ENCODE measurements around the gene MEI4. TPM values are rescaled to one million over a fixed set of nuclear protein-coding genes. Genes with fewer than 3 reads are reported as not detected.

MEI4 gene
- total and polyA plus RNA-seq, 2 of the 4 experiments (the other 2 are of a cell fraction): not detected

- no TSS peak for BruUV-seq (replicated peaks)
- no peak for TF ChIP-seq CTCF (conservative IDR thresholded peaks at IDR 0.05; ENCODE audit: low read depth, low read length)
- TF ChIP-seq MAFK (IDR thresholded peaks at IDR 0.05; ENCODE audit: low read depth, low read length): peak; percentile 34; the same call in 1 of the 2 replicates
- H3K9ac ChIP-seq (ENCODE audit: low read depth, low read length): no peak overlapping the region
- in situ Hi-C loops (cut with MboI; ENCODE audit: low sequenced_read_pairs): no loop called here
- no peak for DNase-seq
- no peak overlapping the region for H2AK9ac ChIP-seq (replicated peaks; ENCODE audit: low read depth, low read length, poor library complexity)
- H2BK5ac ChIP-seq (ENCODE audit: low read depth, low read length, poor library complexity, severe bottlenecking): no peak overlapping the region
- no peak overlapping the region for H2BK20ac ChIP-seq (ENCODE audit: low read depth, low read length)
- no peak overlapping the region for H3K23ac ChIP-seq (ENCODE audit: low read depth, low read length)
- ChIA-PET CTCF (no interaction called here), POLR2A (ENCODE audit: unreplicated experiment) (no interaction called here)
- no peaks in the 10 kb centered on the region for H3K27me3 ChIP-seq (ENCODE audit: control insufficient read depth, insufficient read depth, low read length)
- H2AK5ac ChIP-seq (ENCODE audit: low read depth, low read length): no peak overlapping the region
- intact Hi-C loops (cut with micrococcal nuclease): no loop called here
- no peaks in the 10 kb centered on the region for H3K36me3 ChIP-seq (ENCODE audit: control insufficient read depth, insufficient read depth, low read length)
- H4K5ac ChIP-seq (ENCODE audit: low read depth, low read length): no peak overlapping the region
- no peak overlapping the region for H3K27ac ChIP-seq (ENCODE audit: insufficient read depth, low read length)
- H3K56ac ChIP-seq (ENCODE audit: extremely low read depth, insufficient read depth, low read length): no peak overlapping the region
- H2BK15ac ChIP-seq (ENCODE audit: low read depth, low read length): no peak overlapping the region
- no peak overlapping the region for H4K8ac ChIP-seq (ENCODE audit: low read depth in 2 of 2, low read length in 2 of 2)
- H3K4ac ChIP-seq (ENCODE audit: low read depth, low read length): no peak overlapping the region
- no peak overlapping the region for H2AFZ ChIP-seq (replicated peaks; ENCODE audit: low read length, poor library complexity)
- no peaks in the 10 kb centered on the region for H3K9me1 ChIP-seq (ENCODE audit: insufficient read depth, low read length)
- H3K4me2 ChIP-seq (ENCODE audit: low read depth, low read length): no peak overlapping the region
- dilution Hi-C loops (cut with HindIII; ENCODE audit: low sequenced_read_pairs, unreplicated experiment): no loop called here
- no peak overlapping the region for H3K14ac ChIP-seq (replicated peaks; ENCODE audit: low read depth, low read length)
- no peak overlapping the region for H3K18ac ChIP-seq (ENCODE audit: low read depth, low read length)
- H3K79me1 ChIP-seq (ENCODE audit: low read depth in 1 of 2, low read length in 2 of 2): no peaks in the 10 kb centered on the region
- no peak overlapping the region for H2BK120ac ChIP-seq (ENCODE audit: low read depth, low read length)
- ATAC-seq (ENCODE audit: low read depth): no peak
- no peak overlapping the region for H4K91ac ChIP-seq (ENCODE audit: insufficient read depth, low read depth, low read length)
- no peaks in the 10 kb centered on the region for H3K4me1 ChIP-seq (ENCODE audit: control insufficient read depth, insufficient read depth, low read length)
- no peaks in the 10 kb centered on the region for H4K20me1 ChIP-seq (ENCODE audit: insufficient read depth, low read length)
- WGBS, 2 experiments (ENCODE audit: extremely low coverage in 2 of 2, insufficient read length in 1 of 2): no CpG with 5 or more reads among the region's 4 CpGs
- 0 out of 2 replicates have a peak, but pooled peaks cover 3% of the 10 kb centered on the region for H3K9me3 ChIP-seq (ENCODE audit: control insufficient read depth, insufficient read depth, low read length)
- H3K4me3 ChIP-seq (ENCODE audit: insufficient read depth, low read depth, low read length): no peak overlapping the region
Observed at GRCh38 chr6:77666340-77666739, 13.5 kb downstream of the MEI4 start.
